Germinal center (tissue), 1 donor: ENCODE results near the gene SYNPR.
"Not testable (repeated sequence)": the region's sequence is repeated elsewhere in the genome, so short reads cannot be mapped to it uniquely, and the experiment has no call there.

Experiments used
- DNase-seq: peaks from one replicate; pipeline ENCODE4 v3.0.0; 2012; ENCODE audit warnings: mixed read lengths, low spot score

The SYNPR gene

DNA sequence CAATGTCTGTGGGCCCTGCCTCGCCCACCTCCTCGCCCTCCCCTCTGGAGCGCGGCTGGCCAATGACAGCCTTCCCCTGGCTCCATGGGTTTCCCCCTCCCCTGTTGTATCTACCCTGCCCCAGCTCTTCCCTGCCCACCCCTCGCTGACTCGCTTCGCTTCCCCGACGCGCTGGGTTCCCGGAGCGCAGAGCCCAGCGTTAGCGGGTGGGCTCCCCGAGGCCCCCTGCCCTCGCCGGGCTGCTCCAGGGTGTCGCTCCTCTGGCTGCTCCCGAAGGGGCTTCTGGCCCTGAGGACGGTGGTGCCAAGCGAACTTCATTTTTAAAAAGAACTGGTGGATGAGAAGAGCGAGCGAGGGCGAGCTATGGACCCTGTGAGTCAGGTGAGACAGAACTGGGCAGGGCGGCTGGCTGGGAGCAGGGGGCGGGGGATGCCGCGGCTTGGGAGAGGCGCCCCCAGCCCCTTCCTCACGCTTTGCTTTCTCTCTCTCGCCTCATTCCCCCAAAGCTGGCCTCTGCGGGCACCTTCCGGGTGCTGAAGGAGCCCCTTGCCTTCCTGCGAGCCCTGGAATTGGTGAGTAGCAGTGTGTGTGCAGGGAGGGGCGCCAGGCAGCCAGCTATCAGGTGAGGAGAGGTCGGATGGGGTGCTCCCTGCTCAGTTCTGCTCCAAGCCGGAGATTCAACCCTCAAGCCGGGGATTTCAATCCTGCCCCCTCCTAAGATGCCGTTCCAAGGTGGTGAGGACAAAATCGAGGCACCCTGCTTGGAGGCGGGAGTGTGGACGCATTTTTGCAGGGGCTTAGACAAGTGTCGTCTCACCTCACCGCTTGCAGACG, at the start of gene SYNPR:
SYNPR (plus strand) TSS at position 138 of the 834 bp plus-strand sequence.
- DNase-seq, result no peak

DNA sequence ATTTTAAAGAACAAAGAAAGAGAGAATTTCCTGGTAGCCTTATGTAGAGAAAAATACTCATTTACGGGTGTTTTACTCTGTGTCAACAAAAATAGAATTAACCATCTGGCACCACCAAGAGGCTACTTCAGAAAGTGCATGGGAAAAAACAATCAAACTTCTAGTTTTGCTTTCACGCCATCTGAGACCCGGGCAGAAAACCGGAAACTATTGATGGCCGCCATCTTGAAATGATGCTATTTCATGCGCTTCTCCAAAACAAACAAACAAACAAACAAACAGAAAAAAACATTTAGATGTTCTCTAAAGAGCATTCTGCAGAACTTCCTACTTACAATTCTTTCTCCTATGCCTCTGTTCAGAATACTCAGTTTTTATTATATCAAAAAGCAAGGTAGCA, 49.4 kb upstream of the SYNPR start:
- DNase-seq, result peak; percentile 32

DNA sequence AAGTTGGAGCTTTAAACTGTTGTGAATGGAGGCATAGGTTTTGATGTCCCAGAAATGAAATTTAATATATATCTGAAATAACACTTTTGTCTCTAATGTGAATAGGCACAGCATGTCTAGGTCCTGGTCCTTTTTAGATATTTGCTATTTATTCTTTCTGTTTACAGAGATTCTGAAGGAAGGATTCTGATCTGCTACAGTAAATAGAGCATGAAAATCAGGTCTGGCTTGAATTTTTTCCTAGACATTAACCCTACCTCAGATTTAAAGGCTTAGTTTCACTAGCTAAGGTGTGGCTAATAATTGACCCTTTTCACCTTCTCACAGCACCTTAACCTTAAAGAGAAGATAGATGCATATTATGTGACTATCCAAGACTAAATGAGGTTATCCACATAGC, 48.0 kb upstream of the SYNPR start:
- DNase-seq, result no peak

DNA sequence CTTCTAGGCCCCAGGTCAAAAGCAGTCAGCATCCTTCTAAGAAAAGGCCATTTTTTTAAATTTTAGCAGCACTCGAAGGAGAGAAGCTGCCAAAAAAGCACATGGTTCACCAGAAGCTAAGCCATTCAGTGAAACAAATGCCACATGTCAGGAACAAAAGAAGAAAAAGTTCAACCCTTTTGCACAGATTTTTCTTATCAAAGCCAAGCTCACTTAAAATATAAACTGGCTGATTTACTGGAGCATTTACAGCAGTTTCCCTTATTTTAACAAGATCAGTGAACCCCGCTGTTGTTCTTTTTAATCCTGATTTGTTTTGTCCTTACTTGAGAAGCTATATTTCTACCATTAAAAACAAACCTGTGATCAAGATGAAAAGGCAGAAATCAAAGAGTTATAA, 46.5 kb upstream of the SYNPR start:
- no peak for DNase-seq

DNA sequence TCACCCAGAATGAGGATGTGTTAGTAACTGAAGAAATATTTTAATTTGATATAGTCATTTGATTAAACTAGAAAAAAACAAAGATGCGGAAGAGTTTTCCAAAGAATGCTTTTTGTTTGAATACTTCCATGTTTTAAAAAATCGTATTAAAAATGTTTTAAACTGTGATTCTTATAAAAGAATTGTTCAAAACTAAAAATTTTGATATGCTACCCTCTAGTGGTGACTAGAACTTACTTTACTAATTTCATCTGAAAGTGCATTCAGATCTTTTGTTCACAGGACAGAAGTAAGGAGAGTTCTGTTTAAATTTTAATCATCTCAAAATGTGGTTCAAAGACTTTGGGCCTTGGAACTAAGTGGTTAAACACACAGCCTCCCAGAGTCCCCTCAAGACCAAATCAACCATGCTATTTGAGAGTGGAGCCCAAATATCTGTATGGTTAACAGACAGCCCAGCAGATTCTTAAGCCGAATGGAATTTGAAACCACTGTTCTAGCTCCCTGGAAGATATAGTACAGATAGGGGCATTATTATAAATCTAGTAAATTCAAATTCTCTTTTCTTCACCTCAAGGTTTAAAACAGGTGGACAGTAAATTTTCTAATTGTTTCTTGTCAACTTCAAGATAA, 45.2 kb upstream of the SYNPR start:
- no peak for DNase-seq

DNA sequence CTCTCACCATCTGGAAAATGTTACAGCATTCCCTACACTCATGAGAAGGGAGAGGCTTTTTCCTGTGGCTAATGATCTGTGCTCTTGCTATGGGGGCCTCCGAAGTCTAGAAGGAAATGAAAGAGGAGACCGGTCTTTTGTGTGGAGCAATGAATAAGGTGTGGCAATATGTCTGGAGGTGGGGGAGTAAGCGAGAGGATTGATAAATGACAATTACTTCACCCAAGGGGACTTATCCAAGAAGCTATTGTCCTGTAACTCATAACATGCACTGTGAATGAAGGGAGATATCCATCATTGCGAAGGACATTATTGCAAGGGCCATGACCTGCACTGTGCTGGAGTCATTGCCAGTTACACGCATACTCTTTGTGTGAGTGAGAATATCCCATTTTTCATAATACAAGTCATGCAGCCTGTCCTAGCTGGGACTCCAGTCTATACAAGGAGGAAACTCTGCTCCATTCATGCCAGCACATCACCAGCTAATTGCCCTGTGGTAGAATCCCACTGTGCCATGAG, 37.7 kb upstream of the SYNPR start:
- no peak for DNase-seq

DNA sequence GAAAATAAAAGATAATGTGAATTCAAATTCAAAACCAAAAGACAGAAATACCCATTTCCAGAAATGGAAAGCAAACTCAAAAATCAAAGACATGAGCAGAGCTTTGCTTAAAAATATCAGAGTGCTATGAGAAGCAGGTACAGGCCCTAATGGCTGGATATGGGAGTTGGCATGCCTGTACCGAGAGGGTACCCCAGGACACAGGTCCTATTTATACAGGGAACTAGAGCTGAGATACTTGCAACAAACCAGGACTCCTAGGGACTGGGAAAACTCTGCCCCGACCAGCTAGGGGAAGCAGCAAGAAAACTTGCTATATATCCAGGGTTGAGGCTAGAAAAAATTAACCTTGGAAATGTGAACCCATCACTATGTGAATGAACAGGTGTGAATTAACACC, 36.0 kb upstream of the SYNPR start:
- DNase-seq, result no peak

DNA sequence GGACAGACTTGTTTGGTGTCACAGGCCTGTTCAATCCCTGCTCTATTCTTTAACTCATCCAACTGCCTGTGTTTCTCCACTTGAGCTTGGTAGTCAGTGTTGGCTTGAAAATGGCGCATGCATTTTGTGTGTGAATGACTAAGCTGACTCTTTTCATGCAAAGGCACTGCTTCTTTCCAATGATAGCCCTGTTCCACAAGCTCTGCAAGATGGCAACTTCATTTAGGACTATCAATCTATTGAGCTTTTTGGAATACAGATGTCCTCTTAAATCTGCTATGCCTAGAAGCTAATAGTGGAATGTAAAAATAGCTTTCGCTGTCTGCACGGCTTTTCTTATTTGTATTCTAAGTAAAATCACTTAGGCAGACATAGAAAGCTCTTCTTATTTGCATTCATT, 33.6 kb upstream of the SYNPR start:
- DNase-seq, result no peak

DNA sequence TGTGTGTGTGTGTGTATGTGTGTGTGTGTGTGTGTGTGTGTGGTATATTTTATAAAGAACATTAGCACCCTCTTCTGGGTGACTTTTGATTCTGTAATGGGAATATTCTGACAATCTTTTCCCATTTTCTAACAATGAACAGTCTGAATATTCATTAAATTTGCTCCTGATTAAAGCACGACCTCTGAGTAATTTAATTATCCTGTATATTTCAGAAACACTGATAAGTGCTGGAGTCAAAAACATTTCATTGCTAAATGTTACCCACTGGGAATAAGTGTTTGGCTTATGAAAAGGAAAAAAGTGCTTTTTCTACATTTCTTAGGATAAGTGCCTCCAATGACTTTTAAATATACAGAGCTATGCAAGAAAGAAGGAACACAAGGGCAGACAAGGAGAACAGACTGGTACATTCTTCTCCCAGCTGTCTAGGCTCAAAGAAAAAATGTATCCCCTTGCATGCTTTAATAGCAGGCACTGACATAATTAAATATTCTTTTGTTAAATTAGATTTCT, 32.3 kb upstream of the SYNPR start:
- DNase-seq, result no peak

DNA sequence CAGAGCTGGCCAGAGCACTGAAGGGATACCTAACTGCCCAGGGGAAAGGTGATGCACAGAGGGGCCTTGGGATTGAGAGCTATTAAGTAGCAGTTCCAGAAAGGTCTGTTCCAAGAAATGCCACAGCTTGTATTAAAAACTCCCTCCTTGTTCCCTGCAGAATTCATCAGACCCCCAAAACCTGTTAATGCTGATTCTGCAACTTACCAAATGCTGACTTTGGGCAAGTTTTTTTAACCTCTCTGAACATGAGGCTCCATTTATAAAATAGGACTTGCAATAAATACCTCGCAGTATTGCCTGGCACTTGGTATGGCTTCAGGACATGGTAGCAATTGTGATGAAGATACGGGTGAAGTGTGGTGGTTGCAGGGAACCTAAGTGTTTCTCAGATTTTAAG, 30.1 kb upstream of the SYNPR start:
- DNase-seq, result no peak

DNA sequence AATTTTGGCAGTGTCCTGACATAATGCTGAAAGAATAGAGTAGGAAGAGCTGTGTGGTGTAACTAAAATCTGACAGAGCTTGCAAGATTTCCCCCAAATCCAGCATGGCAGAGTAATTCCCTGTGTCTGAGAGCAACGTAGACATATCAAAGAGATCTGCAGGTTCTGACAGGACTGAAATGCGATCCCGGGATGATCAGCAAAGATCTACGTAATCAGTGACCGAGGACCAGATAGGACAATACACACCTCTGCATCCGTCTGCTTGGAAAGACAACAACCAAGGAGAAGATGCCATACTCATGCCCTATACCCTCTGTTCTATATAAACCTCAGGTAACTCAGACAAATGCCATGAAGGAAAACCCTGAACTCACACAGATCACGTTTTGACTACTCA, 26.6 kb upstream of the SYNPR start:
- no peak for DNase-seq

DNA sequence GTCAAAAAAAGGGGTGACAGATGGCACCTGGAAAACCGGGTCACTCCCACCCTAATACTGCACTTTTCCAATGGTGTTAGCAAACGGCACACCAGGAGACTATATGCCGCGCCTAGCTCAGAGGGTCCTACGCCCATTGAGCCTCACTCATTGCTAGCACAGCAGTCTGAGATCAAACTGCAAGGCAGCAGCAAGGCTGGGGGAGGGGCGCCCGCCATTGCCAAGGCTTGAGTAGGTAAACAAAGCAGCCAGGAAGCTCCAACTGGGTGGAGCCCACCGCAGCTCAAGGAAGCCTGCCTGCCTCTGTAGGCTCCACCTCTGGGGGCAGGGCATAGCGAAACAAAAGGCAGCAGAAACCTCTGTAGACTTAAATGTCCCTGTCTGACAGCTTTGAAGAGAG, 22.3 kb upstream of the SYNPR start:
- DNase-seq, result not testable (repeated sequence)

DNA sequence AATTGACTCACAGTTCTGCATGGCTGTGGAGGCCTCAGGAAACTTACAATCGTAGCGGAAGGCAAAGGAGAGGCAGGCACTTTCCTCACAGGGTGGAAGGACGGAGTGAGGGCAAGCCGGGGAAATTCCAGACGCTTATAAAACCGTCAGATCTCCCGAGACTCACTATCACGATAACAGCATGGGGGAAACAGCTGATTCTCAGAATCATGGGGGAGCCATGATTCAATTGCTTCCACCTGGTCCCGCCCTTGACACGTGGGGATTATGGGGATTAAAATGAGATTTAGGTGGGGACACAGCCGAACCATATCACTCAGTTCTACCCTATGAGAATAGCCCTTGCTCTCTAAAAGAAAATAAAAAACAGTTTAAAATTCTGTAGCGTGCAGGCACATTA, 13.4 kb upstream of the SYNPR start:
- DNase-seq, result no peak

DNA sequence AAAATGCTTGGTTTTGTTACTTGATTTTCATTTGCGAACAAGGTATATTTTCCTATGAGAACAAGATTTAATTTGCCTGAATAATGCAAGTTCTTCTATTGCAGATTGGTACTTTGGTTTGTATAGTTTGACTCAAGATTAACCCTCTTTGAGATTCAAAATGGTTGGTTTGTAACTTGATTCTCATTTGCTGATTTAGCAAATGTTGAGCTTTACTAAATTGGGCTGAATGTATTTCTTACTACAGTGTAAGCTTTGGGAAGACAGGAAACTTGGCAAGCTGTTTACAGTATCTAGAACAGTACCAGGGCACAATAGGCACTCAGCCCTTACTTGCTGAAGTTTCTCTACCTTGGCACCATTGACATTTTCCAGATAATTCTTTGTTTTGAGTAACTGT, 3.7 kb upstream of the SYNPR start:
- no peak for DNase-seq

DNA sequence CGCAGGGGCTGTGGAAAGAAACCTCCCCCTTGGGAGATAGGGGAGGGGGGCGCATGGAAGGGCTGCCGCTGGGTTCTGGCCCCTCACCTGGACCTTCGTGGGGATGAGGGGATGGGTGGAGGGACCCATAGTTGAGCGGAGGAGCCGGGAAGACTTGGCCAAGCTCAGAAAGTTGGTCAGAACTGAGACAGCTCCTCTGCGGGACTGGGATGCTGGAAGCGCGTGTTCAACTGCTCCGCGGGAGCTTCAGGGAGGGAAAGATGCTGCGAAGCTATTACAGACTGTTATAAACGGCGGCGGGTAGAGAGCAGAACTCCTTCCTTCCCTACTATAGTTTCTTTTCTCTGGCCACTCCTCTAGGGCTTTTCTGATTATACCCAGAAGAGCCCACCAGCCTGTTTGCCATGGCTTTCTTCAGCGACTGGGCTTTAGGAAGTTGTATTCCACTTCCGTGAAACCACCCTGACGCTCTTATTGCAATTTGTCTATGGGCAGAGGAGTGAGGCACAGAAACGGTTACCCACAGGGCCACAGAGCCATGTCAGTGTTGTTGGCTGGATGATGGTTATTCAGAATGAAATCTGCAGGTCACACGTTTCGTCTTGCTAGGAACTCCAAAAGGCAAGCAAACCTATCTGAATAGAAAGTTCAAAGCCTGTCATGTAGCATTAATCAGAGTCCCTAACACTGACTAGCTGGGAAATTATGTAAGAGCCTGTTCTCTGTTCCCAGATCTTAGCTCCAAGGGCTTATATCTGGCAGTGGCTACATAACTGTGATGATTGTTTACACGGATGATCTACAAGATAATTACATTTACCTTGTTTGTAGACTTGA, 1.1 kb downstream of the SYNPR start:
- no peak for DNase-seq

DNA sequence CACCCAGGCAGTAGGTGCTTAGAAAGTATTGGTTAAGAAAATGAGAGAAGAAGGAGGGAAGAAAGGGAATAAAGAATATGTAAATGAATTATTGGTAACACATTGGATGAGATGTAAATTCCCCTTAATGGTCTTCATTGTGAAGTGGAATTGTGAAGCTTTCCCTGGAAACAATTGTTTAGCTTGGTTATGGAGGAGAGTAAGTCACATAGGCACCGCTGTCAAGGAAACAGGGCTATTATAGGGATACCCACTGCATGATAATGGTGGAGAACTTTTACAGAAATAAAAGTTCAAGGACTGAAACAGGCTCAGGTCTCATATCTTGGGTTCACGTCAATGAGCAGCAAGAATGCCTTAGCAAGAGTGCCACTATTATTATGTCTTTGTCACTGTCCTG, 9.5 kb downstream of the SYNPR start:
- DNase-seq, result no peak

DNA sequence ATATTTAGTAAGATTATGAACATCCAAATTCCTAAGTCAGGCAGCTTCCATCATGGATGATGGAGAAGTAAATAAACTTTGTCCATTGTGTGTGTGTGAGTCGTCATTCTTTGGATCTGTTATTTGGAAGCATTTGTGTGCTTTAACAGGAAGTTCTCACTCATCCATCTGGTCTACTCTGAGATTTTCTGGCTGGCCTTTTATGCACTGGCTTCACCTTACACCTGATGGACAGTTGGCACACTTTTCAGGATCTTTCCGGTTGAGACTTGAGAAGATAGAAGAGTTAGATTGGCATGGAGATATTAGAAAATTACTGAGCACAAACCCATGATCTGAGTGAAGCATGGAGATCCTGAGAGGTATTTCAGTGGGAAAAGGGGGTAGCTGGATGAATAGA, 12.6 kb downstream of the SYNPR start:
- no peak for DNase-seq

DNA sequence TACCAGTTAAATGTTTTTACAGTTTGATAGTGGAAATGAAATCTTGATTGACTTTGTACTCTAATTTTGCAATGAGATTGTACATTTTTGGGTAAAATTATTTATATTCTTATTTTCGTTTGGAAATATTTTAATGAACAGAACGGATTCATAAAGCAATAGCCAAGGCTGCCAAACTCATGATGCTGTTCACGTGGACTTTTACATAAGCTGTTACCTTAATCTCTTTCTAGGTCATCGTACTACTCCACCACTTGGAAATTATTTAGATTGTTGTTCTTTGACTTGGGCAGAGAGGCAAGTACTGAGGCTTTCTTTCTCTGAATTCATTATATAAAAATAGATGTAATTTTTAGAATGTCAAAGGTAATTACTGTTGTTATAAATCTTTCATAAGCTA, 16.2 kb downstream of the SYNPR start:
- no peak for DNase-seq

DNA sequence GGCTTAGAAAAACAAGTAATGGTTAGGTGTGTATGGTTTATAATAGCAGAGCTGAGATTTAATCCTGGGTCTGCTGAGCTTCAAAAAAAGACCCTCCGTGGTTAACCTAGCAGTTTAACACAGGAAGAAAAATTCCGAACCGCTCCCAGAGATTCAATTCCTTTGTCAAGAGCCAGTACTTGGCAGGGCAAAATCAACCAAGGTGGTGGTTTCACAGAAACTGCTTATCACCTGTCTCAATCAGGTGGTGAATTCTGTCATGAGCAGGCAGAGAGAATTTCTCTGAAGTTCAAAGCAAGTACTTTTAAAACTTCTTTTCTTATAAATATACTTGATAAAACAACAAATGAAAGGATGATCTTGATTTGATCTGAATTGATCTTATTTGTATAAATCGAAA, 17.2 kb downstream of the SYNPR start:
- no peak for DNase-seq

DNA sequence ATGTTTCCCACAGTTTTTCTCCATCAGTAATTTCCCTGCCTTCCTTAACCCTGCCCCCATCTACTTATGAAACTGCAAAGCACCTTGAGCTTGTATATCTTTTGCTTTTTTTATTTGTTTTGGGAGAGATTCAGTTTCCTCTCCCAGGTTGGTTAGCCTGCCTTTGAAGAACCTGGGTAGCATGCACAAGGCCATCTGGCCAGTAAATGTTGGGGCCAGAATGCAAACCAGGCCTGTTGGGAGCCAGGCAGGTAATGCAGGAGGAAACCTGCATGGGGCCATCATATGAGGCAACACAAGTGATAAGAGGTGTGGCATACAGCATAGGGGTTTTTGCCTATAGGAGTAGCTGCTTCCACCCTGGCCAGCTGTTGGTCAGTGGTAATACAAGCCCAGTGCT, 17.7 kb downstream of the SYNPR start:
- DNase-seq, result no peak

DNA sequence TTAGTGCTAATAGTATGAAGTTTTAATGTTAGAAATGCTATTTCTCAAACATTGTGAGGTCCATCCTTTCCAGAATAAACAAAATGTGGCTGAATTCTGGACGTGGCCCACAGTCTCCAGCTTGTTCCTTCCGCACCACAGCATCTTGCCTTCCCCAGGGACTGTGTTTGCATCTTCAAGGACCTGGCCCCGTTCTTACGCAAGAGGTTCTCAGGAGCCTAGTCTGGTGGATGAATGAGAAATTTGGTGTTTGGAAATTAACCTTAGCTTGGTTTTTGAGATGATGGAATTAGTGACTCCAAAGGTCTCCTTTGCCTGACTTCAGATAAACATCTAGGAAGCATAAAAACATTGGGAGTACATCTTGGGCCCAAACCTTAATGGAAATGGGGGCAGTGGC, 18.1 kb downstream of the SYNPR start:
- DNase-seq, result no peak

DNA sequence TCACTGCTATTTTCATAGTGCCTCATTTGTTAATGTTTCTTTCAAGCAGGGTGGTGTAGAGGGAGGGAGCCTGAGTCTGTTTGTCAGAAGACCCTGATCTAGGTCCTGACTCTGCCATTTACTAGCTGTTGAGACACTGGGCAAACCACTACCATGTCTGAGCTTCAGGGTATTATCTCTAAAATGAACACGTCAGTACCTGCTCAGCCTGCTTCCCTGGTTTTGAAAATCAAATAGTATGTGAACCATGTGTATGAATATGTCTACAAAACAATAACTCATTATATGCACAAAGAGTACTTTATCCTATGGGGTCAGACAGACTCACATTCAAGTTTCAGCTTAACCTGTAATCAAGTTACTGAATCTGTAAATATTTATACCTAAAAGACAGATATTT, 25.1 kb downstream of the SYNPR start:
- DNase-seq, result no peak

DNA sequence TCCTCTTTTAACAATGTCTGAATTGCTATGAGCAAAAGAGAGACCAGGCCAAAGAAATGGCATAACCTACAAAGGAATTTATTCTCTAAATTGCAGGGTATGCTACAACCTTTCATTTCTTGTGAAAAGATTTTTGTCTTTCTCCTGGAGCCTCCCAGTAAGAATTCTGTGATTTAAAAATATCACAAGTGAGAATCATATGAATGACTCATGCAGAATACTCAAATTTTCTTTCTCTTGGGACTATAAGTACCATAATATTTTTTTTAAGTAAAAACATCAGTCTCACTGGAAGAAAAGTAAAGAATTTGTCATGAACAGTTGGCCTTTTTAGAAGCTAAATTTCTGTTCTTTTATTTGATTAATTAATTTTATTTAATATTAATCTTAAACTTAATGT, 26.3 kb downstream of the SYNPR start:
- DNase-seq, result no peak
